A549 treated with AZD9567 at 1 μM for 4 hours (cell line): Measurements from ENCODE around the gene GPRASP2. TPM values are rescaled to one million over a fixed set of nuclear protein-coding genes. Genes with fewer than 3 reads are reported as not detected.

ENCODE experiments used
- total RNA-seq: library from RNA; stranded (reverse); fragments of 200-300 nt; extraction: Qiagen RNA extraction; gene quantifications from 5 replicates; pipeline ENCODE4 v1.2.3, GENCODE V29; 2022; ENCODE audit not compliant: insufficient read depth

The GPRASP2 gene
- 3.9 to 4.8 TPM (median 4.1 TPM) in 5 replicates for total RNA-seq

GRCh38 chrX:102712216-102712966 is at the start of gene GPRASP2:
Gene GPRASP2 (plus strand): TSS chrX:102712448. CDS start chrX:102714870, 2,422 bp downstream.

GRCh38 chrX:102720237-102721168 is 8.3 kb downstream of the GPRASP2 start, which contains the start of gene GPRASP3:
Gene GPRASP3 (plus strand): TSS chrX:102720743. CDS start chrX:102748996, 28,253 bp downstream.

Other genes with a start within 250 kb of the GPRASP2 start
- not detected in 5 replicates for gene TCP11X2, start 240.6 kb upstream of the GPRASP2 start, total RNA-seq
- 0.31 to 0.78 TPM (median 0.63 TPM) in 4 of 5 replicates, not detected in the other for gene TMSB15A, start 195.7 kb upstream of the GPRASP2 start, total RNA-seq
- gene ARMCX5, start 112.9 kb upstream of the GPRASP2 start, total RNA-seq: 8.4 to 9.2 TPM (median 9.1 TPM) in 5 replicates
- 0.28 to 0.43 TPM (median 0.37 TPM) in 4 of 5 replicates, not detected in the other for gene GPRASP1, start 61.0 kb upstream of the GPRASP2 start, total RNA-seq
- 2.3 to 2.8 TPM (median 2.5 TPM) in 5 replicates for gene GPRASP3, start 8.3 kb downstream of the GPRASP2 start, total RNA-seq
- 0.13 to 0.23 TPM (median 0.13 TPM) in 3 of 5 replicates, not detected in the others for gene RAB40AL, start 224.8 kb downstream of the GPRASP2 start, total RNA-seq